Measurements from ENCODE around the gene OPRL1.

DNA sequence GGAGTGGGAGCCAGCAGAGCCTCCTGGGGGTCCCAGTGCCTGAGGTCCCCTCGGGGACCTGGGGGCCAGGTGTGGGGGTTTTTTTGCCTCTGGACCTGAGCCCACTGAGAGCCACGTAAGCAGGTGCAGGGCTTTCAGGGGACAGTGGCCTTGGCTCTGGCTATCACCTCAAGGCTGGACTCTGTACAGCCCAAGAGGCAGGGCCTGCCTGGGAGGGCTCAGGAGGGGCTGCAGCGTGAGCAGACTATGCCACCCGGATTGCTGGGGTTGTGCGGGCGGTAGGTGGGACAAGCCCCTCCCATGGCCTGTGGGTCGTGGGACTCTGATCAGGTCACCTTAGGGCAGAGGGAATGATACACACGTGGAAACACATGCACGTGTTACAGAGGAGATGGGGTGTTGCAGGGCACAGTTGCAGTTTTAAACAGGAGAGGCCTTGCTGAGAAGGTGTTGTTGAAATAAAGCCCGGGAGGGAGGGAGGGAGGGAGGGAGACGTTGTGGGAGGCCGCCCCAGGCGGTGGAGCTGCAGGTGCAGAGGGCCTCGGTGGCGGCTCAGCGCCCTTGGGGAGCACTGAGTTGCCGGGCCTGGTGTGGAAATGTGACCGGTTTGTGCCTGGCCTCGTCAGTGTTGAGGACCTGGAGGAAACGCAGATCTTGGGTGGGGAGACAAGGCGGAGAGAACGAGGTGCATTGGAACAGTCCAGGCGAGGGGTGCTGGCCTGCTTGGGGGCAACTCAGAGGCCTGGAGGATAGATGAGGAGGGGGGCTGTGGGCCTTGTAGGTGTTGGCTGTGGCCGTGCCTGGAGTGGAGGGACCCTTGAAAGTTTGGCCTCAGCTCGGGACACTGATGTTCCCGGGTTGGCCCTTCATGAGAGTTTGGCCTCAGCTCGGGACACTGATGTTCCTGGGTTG lies 14.6 kb upstream of the OPRL1 start:
- no peak for TF ChIP-seq POLR2A (IDR thresholded peaks at IDR 0.05)
- TF ChIP-seq, protein P1, sequence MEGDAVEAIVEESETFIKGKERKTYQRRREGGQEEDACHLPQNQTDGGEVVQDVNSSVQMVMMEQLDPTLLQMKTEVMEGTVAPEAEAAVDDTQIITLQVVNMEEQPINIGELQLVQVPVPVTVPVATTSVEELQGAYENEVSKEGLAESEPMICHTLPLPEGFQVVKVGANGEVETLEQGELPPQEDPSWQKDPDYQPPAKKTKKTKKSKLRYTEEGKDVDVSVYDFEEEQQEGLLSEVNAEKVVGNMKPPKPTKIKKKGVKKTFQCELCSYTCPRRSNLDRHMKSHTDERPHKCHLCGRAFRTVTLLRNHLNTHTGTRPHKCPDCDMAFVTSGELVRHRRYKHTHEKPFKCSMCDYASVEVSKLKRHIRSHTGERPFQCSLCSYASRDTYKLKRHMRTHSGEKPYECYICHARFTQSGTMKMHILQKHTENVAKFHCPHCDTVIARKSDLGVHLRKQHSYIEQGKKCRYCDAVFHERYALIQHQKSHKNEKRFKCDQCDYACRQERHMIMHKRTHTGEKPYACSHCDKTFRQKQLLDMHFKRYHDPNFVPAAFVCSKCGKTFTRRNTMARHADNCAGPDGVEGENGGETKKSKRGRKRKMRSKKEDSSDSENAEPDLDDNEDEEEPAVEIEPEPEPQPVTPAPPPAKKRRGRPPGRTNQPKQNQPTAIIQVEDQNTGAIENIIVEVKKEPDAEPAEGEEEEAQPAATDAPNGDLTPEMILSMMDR (IDR thresholded peaks at IDR 0.05) = no peak
- TF ChIP-seq POLR2AphosphoS5 (IDR thresholded peaks at IDR 0.05) = no peak

All from breast epithelium (tissue), 3 donors.